Measurements from ENCODE around the gene ALS2. TPM values are rescaled to one million over a fixed set of nuclear protein-coding genes. Genes with fewer than 3 reads are reported as not detected.

ALS2 gene
- total and polyA plus RNA-seq, 2 donors (not counting 1 experiment from before 2014, with no cell fraction given) = 1.4 to 16.7 TPM

DNA sequence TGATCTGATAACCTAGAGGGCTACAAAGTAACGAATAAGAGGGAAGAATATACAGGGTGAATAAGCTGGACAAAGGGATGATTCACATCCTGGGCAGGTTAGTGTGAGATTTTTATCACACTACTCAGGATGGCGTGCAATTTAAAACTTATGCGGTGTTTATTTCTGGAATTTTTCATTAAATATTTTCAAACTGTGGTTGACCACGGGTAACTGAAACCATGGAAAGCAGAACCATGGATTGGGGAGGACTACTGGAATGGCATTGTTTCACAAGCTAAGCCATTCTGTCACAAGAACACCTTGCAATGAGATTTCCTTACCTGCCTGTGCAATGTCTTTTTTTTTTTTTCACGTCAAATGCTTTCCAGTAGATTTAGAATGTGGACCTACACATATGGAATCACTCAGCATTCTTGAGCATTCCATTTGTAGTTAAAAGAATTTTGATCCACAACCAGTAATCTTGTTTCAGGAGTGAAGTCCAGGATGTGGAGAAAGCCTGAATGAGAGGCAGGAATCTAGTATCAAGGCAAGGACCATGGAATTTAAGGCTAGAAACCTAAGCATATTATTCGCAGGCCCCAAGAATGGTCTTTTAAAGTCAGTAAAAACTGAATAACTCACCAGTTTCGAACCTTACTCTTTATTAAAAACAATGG is 17.6 kb upstream of the ALS2 start:
- DNase-seq (no peak), ATAC-seq (ENCODE audit: low read depth) (no peak)
- no peak for TF ChIP-seq EZH2 (IDR thresholded peaks at IDR 0.05; ENCODE audit: borderline replicate concordance, insufficient read depth, low read depth, low read length, poor library complexity, severe bottlenecking)
- TF ChIP-seq, protein P1, sequence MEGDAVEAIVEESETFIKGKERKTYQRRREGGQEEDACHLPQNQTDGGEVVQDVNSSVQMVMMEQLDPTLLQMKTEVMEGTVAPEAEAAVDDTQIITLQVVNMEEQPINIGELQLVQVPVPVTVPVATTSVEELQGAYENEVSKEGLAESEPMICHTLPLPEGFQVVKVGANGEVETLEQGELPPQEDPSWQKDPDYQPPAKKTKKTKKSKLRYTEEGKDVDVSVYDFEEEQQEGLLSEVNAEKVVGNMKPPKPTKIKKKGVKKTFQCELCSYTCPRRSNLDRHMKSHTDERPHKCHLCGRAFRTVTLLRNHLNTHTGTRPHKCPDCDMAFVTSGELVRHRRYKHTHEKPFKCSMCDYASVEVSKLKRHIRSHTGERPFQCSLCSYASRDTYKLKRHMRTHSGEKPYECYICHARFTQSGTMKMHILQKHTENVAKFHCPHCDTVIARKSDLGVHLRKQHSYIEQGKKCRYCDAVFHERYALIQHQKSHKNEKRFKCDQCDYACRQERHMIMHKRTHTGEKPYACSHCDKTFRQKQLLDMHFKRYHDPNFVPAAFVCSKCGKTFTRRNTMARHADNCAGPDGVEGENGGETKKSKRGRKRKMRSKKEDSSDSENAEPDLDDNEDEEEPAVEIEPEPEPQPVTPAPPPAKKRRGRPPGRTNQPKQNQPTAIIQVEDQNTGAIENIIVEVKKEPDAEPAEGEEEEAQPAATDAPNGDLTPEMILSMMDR (IDR thresholded peaks at IDR 0.05) = no peak
- WGBS (ENCODE audit: insufficient coverage) = 74% methylated on average over 3 of the region's 7 CpGs
- no peak overlapping the region for H3K4me3 ChIP-seq (ENCODE audit: control extremely low read depth in 1 of 5, extremely low read depth in 1 of 5, insufficient read depth in 1 of 5, low read depth in 2 of 5, low read length in 4 of 5)
- CTCF ChIA-PET = no interaction called here
- intact Hi-C loops (cut with micrococcal nuclease) = no loop called here
- no peak overlapping the region for H3K9ac ChIP-seq (ENCODE audit: low read length)
- H3K9me3 ChIP-seq (ENCODE audit: control extremely low read depth in 1 of 3, control insufficient read depth in 2 of 3, insufficient read depth in 1 of 3, low read length in 2 of 3) = peaks cover 0 to 1% (median 0%) of the 10 kb centered on the region in 3 donors
- no peaks in the 10 kb centered on the region for H3K9me3 Mint-ChIP-seq (ENCODE audit: insufficient read depth)
- H3K27me3 ChIP-seq (replicated peaks in 1 of 4; ENCODE audit: control extremely low read depth in 1 of 4, control insufficient read depth in 3 of 4, insufficient read depth in 4 of 4, low read length in 3 of 4) = peaks cover 0 to 5% (median 0%) of the 10 kb centered on the region in 4 experiments
- no peaks in the 10 kb centered on the region for H3K79me2 ChIP-seq (ENCODE audit: control insufficient read depth, insufficient read depth, low read length)
- peaks cover 26% of the 10 kb centered on the region for H3K27me3 Mint-ChIP-seq
- no peak overlapping the region for H3K4me2 ChIP-seq (replicated peaks; ENCODE audit: low read depth, low read length, poor library complexity, severe bottlenecking)
- no peaks in the 10 kb centered on the region for H3K4me1 ChIP-seq (ENCODE audit: control insufficient read depth in 2 of 2, insufficient read depth in 2 of 2, low read length in 2 of 2)
- H2AFZ ChIP-seq (ENCODE audit: insufficient read depth, low read depth, low read length, poor library complexity, severe bottlenecking) = no peak overlapping the region
- H3K4me3 Mint-ChIP-seq = no peak overlapping the region
- H4K20me1 ChIP-seq (ENCODE audit: control insufficient read depth, insufficient read depth, low read length, poor library complexity, severe bottlenecking) = no peaks in the 10 kb centered on the region
- H3K4me1 Mint-ChIP-seq = no peaks in the 10 kb centered on the region
- no peaks in the 10 kb centered on the region for H3K36me3 ChIP-seq (replicated peaks in 1 of 2; ENCODE audit: control extremely low read depth in 1 of 2, control insufficient read depth in 1 of 2, extremely low read depth in 1 of 2, insufficient read depth in 2 of 2, low read length in 1 of 2)
- POLR2A ChIA-PET = no interaction called here
- no peak overlapping the region for H3K27ac ChIP-seq (ENCODE audit: low read length in 2 of 2)
- no peak overlapping the region for H3K27ac Mint-ChIP-seq

DNA sequence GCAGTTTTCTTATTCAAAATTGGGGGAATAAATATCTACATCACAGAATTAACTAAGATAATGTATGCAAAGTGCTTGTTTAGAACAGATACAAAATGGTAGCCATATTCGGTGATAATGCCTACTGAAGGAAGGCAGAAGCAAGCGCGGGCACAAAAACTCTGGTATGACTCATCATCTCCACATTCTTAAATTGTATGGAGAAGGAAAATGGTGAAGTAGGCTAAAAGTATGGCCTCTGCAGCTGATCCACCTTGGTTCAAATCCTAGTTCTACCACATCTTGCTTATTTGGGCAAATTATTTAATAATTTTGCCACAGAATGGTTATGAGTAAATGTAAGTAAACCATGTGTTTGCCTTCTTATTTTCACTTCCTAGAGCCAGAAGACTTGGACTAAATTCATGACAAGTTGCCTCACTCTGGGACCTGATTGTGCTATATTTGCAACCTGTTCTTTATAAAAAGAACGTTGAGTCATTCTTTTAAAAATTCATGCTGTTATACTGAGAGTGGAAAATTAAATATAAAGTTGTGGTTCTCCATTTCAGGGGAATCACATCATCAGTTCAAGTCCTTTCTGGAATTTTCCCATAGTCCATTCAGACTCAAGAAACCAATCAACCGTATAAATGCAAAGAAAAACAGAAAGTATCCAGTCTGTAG is 16.6 kb upstream of the ALS2 start:
- H3K9me3 ChIP-seq (ENCODE audit: control extremely low read depth in 1 of 3, control insufficient read depth in 2 of 3, insufficient read depth in 1 of 3, low read length in 2 of 3) = peaks cover 0 to 1% (median 0%) of the 10 kb centered on the region in 3 donors
- Mint-ChIP-seq H3K4me1 (no peaks in the 10 kb centered on the region), H3K9me3 (ENCODE audit: insufficient read depth) (no peaks in the 10 kb centered on the region), H3K27me3 (peaks cover 21% of the 10 kb centered on the region), H3K27ac (no peak overlapping the region), H3K4me3 (no peak overlapping the region)
- no peak overlapping the region for H3K4me2 ChIP-seq (replicated peaks; ENCODE audit: low read depth, low read length, poor library complexity, severe bottlenecking)
- CTCF ChIA-PET = no interaction called here
- no peak for DNase-seq
- H3K27ac ChIP-seq (ENCODE audit: low read length in 2 of 2) = no peak overlapping the region
- intact Hi-C loops (cut with micrococcal nuclease) = no loop called here
- no peak overlapping the region for H3K9ac ChIP-seq (ENCODE audit: low read length)
- TF ChIP-seq, protein P1 (IDR thresholded peaks at IDR 0.05) = no peak
- no peak for TF ChIP-seq EZH2 (IDR thresholded peaks at IDR 0.05; ENCODE audit: borderline replicate concordance, insufficient read depth, low read depth, low read length, poor library complexity, severe bottlenecking)
- no peak overlapping the region for H2AFZ ChIP-seq (ENCODE audit: insufficient read depth, low read depth, low read length, poor library complexity, severe bottlenecking)
- ATAC-seq (ENCODE audit: low read depth) = no peak
- WGBS (ENCODE audit: insufficient coverage) = no CpG with 5 or more reads among the region's 5 CpGs
- H3K27me3 ChIP-seq (replicated peaks in 1 of 4; ENCODE audit: control extremely low read depth in 1 of 4, control insufficient read depth in 3 of 4, insufficient read depth in 4 of 4, low read length in 3 of 4) = peaks cover 0 to 5% (median 0%) of the 10 kb centered on the region in 4 experiments
- no peak overlapping the region for H3K4me3 ChIP-seq (ENCODE audit: control extremely low read depth in 1 of 5, extremely low read depth in 1 of 5, insufficient read depth in 1 of 5, low read depth in 2 of 5, low read length in 4 of 5)
- H3K79me2 ChIP-seq (ENCODE audit: control insufficient read depth, insufficient read depth, low read length) = no peaks in the 10 kb centered on the region
- H3K36me3 ChIP-seq (replicated peaks in 1 of 2; ENCODE audit: control extremely low read depth in 1 of 2, control insufficient read depth in 1 of 2, extremely low read depth in 1 of 2, insufficient read depth in 2 of 2, low read length in 1 of 2) = no peaks in the 10 kb centered on the region
- H3K4me1 ChIP-seq (ENCODE audit: control insufficient read depth in 2 of 2, insufficient read depth in 2 of 2, low read length in 2 of 2) = no peaks in the 10 kb centered on the region
- H4K20me1 ChIP-seq (ENCODE audit: control insufficient read depth, insufficient read depth, low read length, poor library complexity, severe bottlenecking) = no peaks in the 10 kb centered on the region
- POLR2A ChIA-PET = no interaction called here

Measured in B cell (primary cell).